ENCODE measurements around the gene POLR2H. TPM values are rescaled to one million over a fixed set of nuclear protein-coding genes. Genes with fewer than 3 reads are reported as not detected.
"Not testable (repeated sequence)": the region's sequence is repeated elsewhere in the genome, so short reads cannot be mapped to it uniquely, and the experiment has no call there.

Gene POLR2H
- total and polyA plus RNA-seq, 8 donors = 54.7 to 98.6 (median 85.3) TPM

DNA sequence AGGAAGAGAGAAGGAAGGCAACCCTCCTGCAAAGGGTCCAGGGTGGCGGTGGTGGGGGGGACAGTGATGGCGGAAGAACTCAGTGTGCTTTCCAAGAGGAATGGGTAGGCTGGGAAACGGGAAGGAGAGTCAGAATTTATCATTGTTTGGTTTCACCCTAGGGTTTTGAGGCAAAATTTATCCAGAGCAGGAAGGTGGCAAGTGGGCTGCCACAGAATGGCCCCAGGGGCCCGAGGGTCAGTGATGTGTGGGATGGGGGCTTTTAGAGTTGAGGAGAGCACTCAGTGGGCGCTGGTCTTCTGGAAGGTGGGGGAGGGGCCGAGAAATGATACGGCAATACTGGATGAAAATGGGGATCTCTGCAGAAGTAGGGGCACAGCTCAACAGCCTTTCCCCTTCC, 23.5 kb upstream of the POLR2H start:
- Histone ChIP-seq H3K9me3 (no peaks in the 10 kb centered on the region), H3K4me1 (peaks cover 19 to 67% of the 10 kb centered on the region in 2 donors), H3K4me3 (no peak overlapping the region), H3K36me3 (peaks cover 6 to 41% of the 10 kb centered on the region in 2 donors), H3K27me3 (no peaks in the 10 kb centered on the region), H3K27ac (peak overlapping the region; percentile 38 to 90)
- intact Hi-C loops (cut with DNase I) = no loop called here
- peak in 1 of 4 donors; percentile 24 for DNase-seq
- no peak for ATAC-seq
- TF ChIP-seq, protein P1, sequence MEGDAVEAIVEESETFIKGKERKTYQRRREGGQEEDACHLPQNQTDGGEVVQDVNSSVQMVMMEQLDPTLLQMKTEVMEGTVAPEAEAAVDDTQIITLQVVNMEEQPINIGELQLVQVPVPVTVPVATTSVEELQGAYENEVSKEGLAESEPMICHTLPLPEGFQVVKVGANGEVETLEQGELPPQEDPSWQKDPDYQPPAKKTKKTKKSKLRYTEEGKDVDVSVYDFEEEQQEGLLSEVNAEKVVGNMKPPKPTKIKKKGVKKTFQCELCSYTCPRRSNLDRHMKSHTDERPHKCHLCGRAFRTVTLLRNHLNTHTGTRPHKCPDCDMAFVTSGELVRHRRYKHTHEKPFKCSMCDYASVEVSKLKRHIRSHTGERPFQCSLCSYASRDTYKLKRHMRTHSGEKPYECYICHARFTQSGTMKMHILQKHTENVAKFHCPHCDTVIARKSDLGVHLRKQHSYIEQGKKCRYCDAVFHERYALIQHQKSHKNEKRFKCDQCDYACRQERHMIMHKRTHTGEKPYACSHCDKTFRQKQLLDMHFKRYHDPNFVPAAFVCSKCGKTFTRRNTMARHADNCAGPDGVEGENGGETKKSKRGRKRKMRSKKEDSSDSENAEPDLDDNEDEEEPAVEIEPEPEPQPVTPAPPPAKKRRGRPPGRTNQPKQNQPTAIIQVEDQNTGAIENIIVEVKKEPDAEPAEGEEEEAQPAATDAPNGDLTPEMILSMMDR (IDR thresholded peaks at IDR 0.05) = no peak

DNA sequence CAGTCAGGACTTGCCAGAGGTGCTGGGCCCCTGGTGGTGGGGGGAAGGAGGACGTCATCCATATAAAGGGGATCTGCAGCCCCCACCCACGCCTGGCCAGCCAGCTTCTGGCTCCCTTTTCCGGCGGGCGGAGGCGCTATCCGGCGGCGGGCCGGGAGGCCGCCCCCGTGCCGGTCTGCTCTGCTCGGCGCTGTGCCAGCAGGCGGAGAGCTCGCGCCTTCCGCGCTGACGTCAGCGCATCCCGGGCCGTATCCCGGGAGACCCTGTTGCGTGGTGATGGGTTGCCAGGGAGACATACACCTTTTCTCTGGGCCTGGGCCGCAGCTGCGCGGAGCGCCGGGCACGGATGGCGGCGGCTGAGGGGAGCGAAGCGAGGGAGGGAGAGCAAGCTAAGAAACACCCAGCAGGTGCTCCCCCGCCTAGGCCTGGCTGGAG, 23.0 kb upstream of the POLR2H start:
- Histone ChIP-seq H3K27ac (peak overlapping the region; percentile 38 to 90), H3K4me3 (no peak overlapping the region), H3K36me3 (peaks cover 6 to 41% of the 10 kb centered on the region in 2 donors), H3K4me1 (peaks cover 19 to 66% of the 10 kb centered on the region in 2 donors), H3K9me3 (no peaks in the 10 kb centered on the region), H3K27me3 (no peaks in the 10 kb centered on the region)
- TF ChIP-seq, protein P1 (IDR thresholded peaks at IDR 0.05) = no peak
- ATAC-seq = no peak
- DNase-seq = peak in 2 of 4 donors; percentile 81 to 88
- intact Hi-C loops (cut with DNase I) = no loop called here

DNA sequence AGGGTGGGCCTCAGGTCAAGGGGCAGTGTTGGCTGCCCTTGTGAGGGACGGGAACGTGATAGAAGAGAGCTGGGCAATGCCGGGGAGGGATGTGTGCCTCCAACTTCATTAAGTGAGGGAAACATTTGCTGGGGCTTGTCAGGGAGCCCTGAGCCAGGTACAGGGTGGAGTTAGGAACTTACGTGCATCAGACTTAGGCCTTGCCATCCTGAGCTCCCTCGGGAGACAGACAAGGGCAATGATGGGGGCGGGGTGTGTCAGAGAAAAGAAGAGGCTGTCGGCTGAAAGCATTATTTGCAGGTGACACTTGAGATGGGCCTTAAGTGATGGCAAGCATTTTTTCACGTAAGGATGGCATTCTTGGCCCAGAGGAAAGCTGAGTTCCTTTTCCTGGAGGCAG, 22.5 kb upstream of the POLR2H start:
- H3K4me3 ChIP-seq = no peak overlapping the region
- H3K36me3 ChIP-seq = peaks cover 6 to 40% of the 10 kb centered on the region in 2 donors
- no peak for DNase-seq
- peaks cover 19 to 63% of the 10 kb centered on the region in 2 donors for H3K4me1 ChIP-seq
- H3K27ac ChIP-seq = peak overlapping the region in 1 of 2 donors; percentile 38
- H3K9me3 ChIP-seq = no peaks in the 10 kb centered on the region
- intact Hi-C loops (cut with DNase I) = no loop called here
- TF ChIP-seq, protein P1 (IDR thresholded peaks at IDR 0.05) = no peak
- H3K27me3 ChIP-seq = no peaks in the 10 kb centered on the region
- ATAC-seq = no peak

DNA sequence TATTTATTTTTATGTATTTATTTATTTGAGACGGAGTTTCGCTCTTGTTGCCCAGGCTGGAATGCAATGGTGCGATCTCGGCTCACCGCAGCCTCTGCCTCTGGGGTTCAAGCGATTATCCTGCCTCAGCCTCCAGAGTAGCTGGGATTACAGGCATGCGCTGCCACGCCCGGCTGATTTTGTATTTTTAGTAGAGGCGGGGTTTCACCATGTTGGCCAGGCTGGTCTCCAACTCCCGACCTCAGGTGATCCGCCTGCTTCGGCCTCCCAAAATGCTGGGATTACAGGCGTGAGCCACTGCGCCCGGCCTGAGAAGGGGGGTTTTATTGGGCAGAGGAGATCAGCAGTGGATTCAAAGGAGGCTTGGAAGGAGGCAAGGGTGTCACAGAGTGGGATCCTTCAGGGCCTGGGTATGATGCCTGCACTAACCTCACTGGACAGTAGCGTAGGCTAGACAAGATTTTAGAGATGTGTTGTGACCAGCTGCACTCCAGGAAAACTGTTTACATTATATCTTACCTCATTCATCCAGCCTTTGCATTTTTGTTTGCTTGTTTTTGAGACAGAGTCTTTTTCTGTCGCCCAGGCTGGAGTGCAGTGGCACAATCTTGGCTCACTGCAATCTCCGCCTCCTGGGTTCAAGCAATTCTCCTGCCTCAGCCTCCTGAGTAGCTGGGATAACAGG, 21.9 kb upstream of the POLR2H start:
- Histone ChIP-seq H3K4me1 (peaks cover 19 to 57% of the 10 kb centered on the region in 2 donors), H3K36me3 (peaks cover 5 to 40% of the 10 kb centered on the region in 2 donors)
- intact Hi-C loops (cut with DNase I); H3K4me3 ChIP-seq; H3K9me3 ChIP-seq; ATAC-seq; H3K27ac ChIP-seq; H3K27me3 ChIP-seq: not testable (repeated sequence)
- peak in 1 of 4 donors; percentile 58 for DNase-seq

DNA sequence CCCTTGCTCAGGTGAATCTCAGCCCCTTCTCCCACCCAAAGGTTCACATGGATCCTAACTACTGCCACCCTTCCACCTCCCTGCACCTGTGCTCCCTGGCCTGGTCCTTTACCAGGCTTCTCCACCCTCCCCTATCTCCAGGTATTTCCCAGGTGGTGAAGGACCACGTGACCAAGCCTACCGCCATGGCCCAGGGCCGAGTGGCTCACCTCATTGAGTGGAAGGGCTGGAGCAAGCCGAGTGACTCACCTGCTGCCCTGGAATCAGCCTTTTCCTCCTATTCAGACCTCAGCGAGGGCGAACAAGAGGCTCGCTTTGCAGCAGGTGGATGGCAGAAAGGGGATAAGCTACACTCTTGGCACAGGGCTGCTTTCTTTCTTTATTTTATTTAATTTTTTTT, 19.6 kb upstream of the POLR2H start:
- intact Hi-C loops (cut with DNase I) = no loop called here
- DNase-seq (peak in 2 of 4 donors; percentile 84 to 89), ATAC-seq (peak; percentile 82)
- Histone ChIP-seq H3K36me3 (peaks cover 0 to 39% of the 10 kb centered on the region in 2 donors), H3K9me3 (no peaks in the 10 kb centered on the region), H3K27ac (no peak overlapping the region), H3K27me3 (no peaks in the 10 kb centered on the region), H3K4me3 (no peak overlapping the region), H3K4me1 (peaks cover 10 to 45% of the 10 kb centered on the region in 2 donors)
- TF ChIP-seq, protein P1 (IDR thresholded peaks at IDR 0.05) = no peak

Data from left lung (tissue), 10 donors.